HS-5 (cell line): ENCODE results near the gene SLC2A4.
A peak's percentile ranks its signal among the peaks of the same experiment; 100 is the strongest.
"Not testable (repeated sequence)": the region's sequence is repeated elsewhere in the genome, so short reads cannot be mapped to it uniquely, and the experiment has no call there.

Experiments
- DNase-seq: peaks from one replicate; pipeline ENCODE4 v3.0.0-alpha.2; 2012; ENCODE audit warnings: low read depth

The SLC2A4 gene

DNA sequence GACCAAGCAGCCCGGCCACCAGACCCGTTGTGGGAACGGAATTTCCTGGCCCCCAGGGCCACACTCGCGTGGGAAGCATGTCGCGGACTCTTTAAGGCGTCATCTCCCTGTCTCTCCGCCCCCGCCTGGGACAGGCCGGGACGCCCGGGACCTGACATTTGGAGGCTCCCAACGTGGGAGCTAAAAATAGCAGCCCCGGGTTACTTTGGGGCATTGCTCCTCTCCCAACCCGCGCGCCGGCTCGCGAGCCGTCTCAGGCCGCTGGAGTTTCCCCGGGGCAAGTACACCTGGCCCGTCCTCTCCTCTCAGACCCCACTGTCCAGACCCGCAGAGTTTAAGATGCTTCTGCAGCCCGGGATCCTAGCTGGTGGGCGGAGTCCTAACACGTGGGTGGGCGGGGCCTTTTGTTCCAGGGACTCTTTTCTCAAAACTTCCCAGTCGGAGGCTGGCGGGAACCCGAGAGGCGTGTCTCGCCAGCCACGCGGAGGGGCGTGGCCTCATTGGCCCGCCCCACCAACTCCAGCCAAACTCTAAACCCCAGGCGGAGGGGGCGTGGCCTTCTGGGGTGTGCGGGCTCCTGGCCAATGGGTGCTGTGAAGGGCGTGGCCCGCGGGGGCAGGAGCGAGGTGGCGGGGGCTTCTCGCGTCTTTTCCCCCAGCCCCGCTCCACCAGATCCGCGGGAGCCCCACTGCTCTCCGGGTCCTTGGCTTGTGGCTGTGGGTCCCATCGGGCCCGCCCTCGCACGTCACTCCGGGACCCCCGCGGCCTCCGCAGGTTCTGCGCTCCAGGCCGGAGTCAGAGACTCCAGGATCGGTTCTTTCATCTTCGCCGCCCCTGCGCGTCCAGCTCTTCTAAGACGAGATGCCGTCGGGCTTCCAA is at the start of gene SLC2A4:
Gene SLC2A4 (plus strand): TSS at position 645 of the 879 bp plus-strand sequence. CDS start 217 bp downstream, at position 862.
- DNase-seq = peak; percentile 82

GRCh38 chr17:7232114-7232513 is 49.4 kb upstream of the SLC2A4 start:
- DNase-seq = no peak

GRCh38 chr17:7233701-7234082 is 47.8 kb upstream of the SLC2A4 start:
- no peak for DNase-seq

- no peak for DNase-seq
Observed at GRCh38 chr17:7234083-7234951, 47.2 kb upstream of the SLC2A4 start, which contains the start of gene DVL2. Gene DVL2, minus strand, starts transcription at chr17:7234517. Its CDS starts 255 bp downstream, at chr17:7234262.

DNA sequence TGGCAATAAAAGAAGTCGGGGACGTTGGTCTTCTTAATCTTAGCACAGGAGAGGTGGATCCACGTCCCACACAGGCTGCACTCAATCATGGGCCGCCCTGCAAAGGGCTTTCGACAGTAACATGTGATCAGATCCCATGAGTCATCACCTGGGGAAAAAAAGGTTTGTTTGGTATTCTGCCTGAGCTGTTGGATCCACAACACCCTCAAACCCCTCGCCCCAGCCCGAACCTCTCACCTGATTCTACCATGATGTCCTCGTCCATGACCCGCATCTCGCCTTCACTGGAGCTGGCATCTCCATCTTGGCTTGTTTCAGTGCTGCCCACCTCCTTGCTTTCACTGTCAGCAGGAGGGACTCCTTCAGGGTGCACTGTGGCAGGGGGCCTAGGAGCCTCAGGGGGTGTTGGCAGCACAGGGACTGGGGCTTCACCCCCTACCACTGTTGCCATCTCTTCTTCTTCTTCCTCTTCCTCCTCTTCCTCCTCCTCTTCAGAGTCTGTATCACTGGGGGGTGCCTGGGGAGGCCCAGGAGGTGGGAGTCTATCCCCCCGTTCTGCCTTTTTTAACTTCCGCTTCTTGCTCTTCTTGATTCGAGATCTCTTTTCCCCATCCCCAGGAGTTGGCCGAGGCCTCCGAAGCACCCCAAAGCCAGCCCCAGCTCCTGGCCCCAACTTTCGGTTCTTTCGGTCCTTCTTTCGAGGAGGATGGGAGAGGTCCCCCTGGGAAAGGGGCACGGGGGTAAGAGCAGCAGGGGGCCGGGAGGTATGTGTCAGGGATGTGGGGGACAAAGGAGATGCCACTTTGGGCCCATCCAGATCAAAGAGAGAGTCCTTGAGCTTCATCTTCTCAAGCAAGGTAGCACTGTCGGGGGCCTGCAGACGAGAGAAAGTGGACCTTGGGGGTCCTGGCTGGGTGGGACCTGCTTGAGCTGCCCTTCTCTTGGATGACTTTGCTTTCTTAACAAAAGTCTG is 45.5 kb upstream of the SLC2A4 start:
- DNase-seq = no peak

GRCh38 chr17:7236808-7237207 is 44.7 kb upstream of the SLC2A4 start:
- DNase-seq = no peak

DNA sequence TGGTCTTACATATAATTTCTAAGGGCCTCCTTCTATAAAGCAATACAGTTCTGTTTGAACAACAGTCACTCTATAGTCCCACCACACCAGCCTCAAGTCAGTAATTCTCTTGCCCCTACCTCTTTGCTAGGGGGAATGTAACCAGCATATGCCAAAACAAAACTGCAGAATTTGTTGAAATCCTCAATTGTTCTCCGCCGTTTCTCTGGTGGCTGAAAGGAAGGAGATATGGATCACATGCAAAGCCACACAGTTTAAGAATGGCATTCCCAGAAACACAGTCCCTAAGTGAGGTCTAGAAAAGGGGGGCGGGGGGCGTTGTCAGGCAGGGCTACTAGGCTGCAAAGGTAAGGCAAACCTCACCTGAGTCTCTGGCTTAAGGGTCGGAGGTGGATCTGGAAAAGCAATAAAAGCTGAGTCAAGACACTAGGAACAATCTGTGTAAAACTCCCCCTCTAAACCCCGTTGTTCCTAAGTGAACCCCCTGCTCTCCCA is 44.2 kb upstream of the SLC2A4 start:
- no peak for DNase-seq

- no peak for DNase-seq
Observed at GRCh38 chr17:7237761-7238419, 43.6 kb upstream of the SLC2A4 start.

GRCh38 chr17:7238420-7239090 is 43.0 kb upstream of the SLC2A4 start:
- DNase-seq = no peak

GRCh38 chr17:7239091-7240027 is 42.2 kb upstream of the SLC2A4 start, which contains the start of gene PHF23:
Gene PHF23, minus strand, starts transcription at chr17:7239457. Its CDS starts 178 bp downstream, at chr17:7239279.
- peak; percentile 98 for DNase-seq

GRCh38 chr17:7240375-7240774 is 41.1 kb upstream of the SLC2A4 start:
- no peak for DNase-seq

GRCh38 chr17:7241090-7241733 is 40.3 kb upstream of the SLC2A4 start:
- DNase-seq = no peak

DNA sequence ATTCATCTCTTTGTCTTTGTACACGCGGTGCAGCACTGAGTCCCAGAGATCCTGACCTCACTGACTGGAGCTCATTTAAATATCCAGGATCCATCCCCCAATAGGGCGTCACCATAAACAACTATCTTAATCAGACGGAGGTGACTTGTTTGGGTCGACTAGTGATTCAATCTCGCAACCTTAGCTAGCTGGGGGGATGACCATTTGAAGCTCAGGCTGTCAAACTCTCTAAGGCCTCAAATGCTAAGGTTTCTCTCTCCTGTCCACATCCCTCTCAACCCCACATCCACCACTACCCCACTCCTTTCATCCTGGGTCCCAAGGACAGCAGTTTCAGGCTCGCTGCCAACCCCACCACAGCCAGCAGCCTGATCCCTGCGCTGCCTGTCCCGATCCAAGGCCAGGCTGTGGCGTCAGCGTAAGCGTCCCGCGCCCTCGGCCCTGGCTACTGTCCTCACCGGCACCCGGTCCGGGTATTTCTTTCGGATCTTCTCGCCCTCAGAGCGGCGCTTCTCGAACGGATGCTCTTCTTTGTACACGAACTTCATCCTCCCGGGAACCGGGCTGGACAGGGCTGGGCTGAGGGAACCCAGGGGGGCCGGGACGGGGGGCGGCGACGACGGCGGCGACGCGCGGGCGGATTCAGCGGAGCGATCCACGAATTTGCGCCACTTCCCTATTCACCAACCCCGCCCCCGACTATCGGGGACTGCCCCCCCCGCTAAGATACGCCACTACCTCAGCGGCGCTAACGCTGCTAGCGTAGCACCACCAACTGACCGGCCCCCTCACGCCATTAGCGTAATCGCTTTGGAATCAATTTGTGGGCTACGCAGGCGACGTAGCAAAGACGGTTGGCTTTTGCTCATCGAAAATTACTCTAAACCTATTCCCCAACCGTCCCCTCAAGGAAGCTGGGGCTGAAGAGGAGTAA is 39.5 kb upstream of the SLC2A4 start, which contains the start of gene GABARAP:
Gene GABARAP (minus strand): TSS at position 667 of the 934 bp plus-strand sequence. CDS start 119 bp downstream, at position 548.
- DNase-seq = peak; percentile 86

- peak; percentile 94 for DNase-seq
Observed at GRCh38 chr17:7242717-7243452, 38.6 kb upstream of the SLC2A4 start.

DNA sequence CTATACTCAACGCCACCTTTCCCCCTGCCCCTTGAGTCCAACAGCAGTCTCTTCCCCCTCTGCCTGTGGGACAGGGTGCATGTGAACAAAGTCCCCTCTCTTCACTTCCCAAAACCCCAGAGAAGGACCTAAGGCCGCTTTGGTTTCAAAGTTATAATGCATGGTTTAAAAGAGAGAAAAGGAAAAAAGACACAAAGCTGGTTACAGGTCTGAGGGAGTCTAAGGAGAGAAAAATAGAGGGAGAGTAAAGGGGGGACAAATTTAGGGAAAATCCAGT is 38.1 kb upstream of the SLC2A4 start:
- DNase-seq = no peak

DNA sequence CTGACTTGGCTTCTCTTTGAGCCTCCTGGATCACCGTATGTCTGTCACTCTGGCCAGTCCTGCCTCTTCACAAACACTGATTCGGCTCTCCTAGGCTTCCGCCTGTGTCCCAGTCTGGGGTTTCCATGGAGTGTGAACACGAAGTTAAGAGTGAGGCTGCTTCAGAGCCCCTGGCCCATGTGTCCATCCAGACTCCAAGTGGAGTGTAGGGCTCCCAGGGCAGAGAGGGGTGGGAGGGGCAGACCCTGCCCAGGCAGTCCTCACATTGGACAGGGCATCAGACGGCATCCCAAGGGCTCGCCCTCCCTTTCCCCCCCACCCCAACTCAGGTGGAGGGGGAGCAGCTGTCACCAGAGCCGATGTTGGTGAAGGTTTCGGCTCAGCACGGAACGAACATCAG is 37.7 kb upstream of the SLC2A4 start:
- DNase-seq = not testable (repeated sequence)

DNA sequence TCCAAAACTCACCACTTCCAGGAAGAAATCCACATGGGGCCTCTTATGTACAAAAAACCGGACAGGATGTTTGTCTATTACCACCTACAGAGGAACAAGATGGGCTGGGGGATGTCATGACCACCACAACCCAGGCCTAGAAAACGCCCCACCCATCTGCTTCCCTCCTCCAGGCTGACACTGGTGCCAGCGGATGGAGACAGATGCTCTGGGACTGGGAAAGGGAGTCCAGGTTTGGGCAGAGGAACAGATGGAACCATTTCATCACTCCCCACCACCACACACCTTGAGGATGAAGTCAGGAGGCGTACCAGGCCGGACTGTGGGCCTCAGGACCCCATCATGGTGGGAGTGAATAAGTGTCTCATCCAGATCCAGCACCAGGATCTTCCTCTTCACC is 34.7 kb upstream of the SLC2A4 start:
- no peak for DNase-seq
